HG02642 (cell line): ENCODE results near the gene FGD2.

ENCODE experiments used
- ATAC-seq: cut with Tn5 transposase; IDR thresholded peaks from one replicate; pipeline ENCODE4 v1.9.1; 2021; ENCODE audit warnings: mild to moderate bottlenecking; ENCODE audit not compliant: unreplicated experiment, poor library complexity

FGD2 gene

GRCh38 chr6:37015532-37015931, 10.1 kb downstream of the FGD2 start:
- no peak for ATAC-seq

- no peak for ATAC-seq
Measured at GRCh38 chr6:37016995-37017394, 11.5 kb downstream of the FGD2 start.

DNA sequence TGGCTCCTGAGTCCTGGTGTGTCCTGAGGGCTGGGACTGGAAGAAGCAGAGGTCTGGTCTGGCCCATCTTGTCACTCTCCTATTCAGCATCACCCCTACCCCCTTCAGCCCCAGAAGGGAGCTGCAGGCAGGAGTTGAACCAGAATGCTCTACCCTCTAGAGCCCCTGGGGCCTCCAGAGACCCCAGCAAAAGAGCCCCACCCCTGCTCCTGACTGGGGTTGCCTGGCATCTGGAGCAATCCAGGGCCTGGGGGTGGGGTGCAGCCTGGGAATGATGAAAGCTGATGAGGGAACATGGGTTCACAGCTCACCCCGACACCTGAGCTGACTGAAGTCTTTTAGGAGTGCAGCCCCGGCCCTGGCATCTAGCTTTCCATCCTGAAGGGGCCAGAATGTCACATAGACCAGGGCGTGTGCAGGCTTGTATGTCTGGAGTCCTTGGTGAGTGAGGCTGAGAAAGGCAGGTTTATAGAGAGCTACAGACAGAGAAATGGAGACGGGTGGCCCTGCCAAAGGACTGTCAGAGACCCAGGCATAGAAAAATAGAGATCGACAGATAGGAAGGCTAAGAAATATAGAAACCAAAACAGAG, 12.2 kb downstream of the FGD2 start:
- peak; percentile 6 for ATAC-seq

DNA sequence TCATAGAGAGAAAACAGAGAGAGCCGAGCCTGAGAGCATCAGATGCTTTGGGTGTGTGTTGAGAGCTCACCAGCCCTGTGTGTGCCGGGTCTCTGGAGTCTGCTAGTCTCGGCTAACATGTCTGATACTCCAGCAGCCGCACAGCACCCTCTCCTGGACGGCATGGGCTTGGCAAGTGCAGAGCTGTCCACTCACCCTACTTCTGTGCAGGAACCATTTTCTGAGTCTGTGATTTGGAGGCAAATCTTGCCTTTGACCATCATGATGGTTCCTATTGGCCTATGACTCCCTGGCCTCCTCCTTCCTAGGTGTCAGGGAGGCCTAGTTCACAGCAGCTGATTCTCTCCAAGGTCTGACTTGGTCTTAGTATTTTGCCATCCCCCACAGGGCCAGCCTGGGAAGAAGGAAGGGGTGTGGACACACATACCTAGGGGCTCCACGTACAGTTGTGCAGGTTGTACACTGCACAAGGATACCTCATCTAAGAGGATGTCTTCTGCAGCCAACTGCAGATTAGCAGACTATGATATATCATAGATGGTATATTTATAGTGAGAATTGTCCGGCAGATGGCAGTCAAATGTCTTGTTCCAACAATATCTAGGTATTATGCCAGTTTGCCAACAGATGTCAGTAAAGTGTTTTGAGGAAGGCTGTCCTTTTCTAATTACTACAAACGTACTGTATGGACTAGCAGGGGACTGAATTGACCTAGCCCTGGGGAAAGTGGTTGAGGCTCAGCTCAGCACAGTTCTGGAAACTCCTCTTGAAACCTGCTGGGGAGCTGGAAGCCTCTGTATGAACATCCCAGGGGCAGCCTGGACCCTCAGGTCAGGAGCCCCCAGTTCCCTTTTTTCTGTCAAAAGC, 13.0 kb downstream of the FGD2 start:
- peak; percentile 88 for ATAC-seq

DNA sequence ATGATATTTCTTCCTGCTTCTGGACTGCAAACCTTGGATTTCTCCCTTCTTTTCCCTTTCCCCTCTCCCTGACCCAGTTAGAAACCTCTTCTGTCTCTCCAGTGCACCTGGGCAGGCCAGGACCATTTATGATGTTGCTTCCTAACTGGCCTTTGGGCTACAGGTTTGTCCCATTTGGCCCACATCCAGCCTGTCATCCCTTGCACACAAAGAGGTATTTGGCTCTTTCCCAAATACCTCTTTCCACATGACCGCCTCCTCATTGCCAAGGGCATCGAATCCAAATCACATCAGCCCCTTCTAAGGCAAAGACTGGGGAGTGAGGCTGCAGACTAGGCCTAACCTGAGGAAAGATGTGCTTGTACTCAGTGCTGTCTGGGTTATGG, 13.6 kb downstream of the FGD2 start:
- ATAC-seq, result no peak

GRCh38 chr6:37020381-37020780, 14.9 kb downstream of the FGD2 start:
- no peak for ATAC-seq

- no peak for ATAC-seq
Measured at GRCh38 chr6:37020812-37021211, 15.4 kb downstream of the FGD2 start.

DNA sequence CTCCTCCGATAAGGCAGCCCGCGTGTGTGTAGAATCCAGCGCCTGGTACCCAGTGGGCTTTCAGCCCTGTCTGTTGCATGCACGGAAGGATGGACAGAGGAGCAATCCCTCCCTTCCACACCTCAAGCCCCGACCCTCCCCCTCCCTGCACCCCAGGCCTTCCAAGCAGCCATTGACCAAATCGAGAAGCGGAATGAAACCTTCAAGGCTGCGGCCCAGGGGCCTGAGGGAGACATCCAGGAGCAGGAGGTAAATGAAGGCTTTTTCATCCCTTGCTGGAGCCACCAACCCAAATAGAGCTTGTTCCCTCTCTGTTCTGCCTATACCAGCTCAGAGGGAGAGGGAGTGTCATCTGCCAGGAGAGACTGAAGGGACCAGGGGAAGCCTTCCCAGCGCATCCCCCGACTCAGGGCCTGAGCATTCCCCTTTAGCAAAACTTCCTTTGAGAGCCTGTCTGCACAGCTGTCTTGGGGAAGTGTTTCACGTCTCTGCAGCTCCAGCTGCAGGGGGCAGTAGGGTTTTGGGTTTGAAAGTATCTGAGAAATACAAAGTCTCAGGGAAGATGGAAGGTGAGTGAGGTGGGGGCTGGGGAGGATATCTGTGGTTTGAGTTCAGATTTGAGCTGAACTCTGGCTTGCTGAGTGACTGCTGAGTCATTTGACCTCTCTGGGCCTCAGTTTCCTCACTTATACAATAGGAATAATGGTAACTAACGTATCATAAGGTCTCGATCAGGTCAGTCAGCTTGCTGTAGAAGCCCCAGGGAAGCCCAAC, 16.1 kb downstream of the FGD2 start:
- no peak for ATAC-seq

- no peak for ATAC-seq
Measured at GRCh38 chr6:37022135-37022863, 16.8 kb downstream of the FGD2 start.

- no peak for ATAC-seq
Measured at GRCh38 chr6:37024656-37025337, 19.3 kb downstream of the FGD2 start.

DNA sequence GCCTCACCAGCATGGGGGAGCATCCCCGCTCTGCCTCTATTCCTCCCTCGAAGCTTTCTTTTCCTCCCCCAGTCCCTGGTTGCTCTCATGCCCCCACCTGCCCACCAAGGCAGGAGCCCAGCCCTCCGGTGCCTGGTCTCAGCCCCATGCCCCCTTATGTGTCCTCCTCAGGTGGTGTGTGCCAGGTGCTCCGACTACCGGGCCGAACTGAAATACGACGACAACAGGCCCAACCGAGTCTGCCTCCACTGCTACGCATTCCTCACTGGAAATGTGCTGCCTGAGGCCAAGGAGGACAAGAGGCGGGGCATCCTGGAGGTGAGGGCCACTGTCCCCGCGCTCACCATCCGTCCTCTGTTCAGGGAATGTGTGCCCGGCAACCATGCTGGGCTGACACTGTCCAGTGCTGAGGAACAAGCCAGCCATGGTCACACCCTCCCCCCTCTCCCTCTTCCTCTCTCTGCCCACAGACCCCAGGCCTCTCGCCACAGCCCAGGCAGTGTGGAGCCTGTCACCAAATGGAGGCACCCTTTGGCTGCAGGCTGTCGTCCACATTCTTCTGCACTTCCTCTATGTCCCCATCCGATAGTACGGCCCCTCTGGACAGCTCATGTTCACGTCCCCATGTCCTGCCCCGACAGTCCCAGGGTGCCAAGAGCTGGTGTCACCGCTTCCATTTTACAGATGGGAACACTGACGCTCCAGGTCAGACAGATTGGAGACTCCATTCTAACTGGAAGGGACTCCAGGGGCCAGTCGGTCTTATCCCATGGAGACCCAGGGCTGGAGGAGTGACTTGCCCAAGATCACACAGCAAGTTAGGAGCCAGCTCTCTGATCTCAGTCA, 20.4 kb downstream of the FGD2 start:
- no peak for ATAC-seq

- no peak for ATAC-seq
Measured at GRCh38 chr6:37027036-37027720, 21.7 kb downstream of the FGD2 start.

DNA sequence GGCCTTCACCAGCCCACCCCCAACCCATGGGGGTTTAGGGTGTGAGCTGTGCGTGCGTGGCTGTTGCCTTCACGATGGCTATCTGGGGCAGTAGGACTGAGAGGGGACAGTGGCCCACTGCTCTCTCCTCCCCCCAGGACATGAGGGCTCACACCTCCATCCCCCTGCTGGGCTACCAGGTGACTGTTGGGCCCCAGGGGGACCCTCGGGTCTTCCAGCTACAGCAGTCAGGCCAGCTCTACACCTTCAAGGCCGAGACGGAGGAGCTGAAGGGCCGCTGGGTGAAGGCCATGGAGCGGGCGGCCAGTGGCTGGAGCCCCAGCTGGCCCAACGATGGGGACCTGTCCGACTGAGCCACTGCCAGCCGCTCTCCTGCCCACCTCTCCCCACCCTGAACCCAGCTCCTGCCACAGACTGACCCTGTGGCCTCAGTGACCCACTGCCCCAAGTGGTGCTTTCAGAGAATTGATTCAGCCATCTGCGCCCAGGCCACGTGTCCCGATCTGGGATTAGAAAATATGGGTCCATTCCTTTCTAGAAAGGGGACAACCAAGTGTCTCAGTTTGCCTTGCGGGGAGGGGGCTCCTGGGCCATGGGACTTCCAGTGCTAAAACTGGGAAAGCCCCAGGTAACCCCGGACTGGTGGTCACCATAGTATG, 22.5 kb downstream of the FGD2 start:
- ATAC-seq, result no peak

DNA sequence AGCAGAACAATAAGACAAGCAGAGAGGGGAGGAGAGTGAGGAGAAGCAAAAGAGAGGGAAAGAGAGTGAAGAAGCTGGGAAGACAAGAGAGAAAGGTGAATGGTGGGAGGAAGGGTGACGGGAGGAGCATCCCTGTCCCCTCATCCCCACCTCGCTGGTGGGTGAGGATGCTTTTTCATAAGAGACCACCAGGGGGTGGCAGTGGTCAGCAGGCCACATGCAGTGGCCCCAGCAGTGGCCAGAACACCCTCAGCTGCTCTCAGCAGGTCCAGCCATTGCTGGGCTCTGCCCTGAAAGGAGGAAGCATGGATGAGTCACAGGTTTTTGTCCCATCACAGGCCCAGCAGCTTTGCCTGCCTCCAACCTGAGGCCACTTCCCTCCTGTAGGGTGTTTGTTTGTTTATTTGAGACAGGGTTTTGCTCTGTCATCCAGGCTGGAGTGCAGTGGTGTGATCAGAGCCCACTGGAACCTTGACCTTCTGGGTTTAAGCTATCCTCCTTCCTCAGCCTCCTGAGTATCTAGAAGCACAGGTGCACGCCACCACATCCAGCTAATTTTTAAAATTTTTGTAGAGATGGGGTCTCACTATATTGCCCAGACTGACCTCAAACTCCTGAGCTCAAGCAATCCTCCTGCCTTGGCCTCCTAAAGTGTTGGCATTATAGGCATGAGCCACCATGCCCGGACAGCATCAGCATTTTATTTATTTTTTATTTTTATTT, 24.0 kb downstream of the FGD2 start:
- no peak for ATAC-seq

DNA sequence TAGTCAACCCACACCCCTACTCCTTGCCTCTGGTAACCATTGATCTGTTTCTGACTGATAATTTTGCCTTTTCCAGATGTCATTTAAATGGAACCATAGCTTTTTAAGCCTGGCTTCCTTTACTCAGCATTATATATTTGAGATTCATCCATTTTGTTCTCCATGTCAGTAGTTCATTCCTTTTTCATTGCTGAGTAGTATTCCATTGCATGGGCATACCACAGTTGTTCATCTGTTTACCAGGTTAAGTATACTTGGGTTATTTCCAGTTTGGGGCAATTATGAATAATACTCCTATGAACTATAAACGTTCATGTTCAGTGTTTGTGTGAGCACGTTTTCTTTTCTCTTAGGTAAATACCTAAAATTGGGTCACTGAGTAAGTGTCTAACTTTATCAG, 25.1 kb downstream of the FGD2 start:
- ATAC-seq, result no peak

- ATAC-seq, result no peak
Measured at GRCh38 chr6:37032239-37032638, 26.8 kb downstream of the FGD2 start.

DNA sequence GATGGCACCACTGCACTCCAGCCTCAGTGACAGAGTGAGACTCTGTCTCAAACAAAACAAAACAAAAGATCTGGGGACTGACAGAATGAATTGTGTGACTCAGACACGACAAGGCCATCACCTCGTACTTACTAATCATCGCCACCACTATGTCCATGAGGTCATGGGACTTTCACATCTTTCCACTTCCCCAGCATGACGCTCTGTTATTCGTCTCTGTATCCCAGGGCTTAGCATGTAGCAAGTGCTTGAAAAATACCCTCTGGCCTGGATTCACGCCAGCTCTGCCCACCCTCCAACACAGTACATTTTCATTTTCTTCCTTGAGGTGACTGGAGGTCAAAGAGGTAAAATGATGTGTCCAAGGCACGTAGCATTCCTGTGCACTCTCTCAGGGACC, 27.8 kb downstream of the FGD2 start:
- no peak for ATAC-seq
